SK-N-SH (cell line): ENCODE measurements around the gene LOXHD1. TPM values are rescaled to one million over a fixed set of nuclear protein-coding genes. Genes with fewer than 3 reads are reported as not detected.

Experiments used
- CTCF ChIA-PET: fragments of 300-600, 350-600 bp; formaldehyde crosslinking; extraction: SDS; loops from one replicate; lab custom pipeline; 2021; lab: Yijun Ruan, JAX
- POLR2A ChIA-PET: fragments of 350-600 bp; sonication (Branson Sonifier 250); formaldehyde crosslinking; extraction: SDS; loops from one replicate; lab custom pipeline; 2020; ENCODE audit warnings: antibody characterized with exemption, inconsistent platforms; lab: Yijun Ruan, JAX
- DNase-seq: peaks from one replicate; pipeline ENCODE4 v3.0.0; 2012
- H2AFZ ChIP-seq: fragments of 200-600 bp; sonication (generic); 2 replicates; pipeline ENCODE4 v1.8.1; 2016; ENCODE audit warnings: antibody characterized with exemption, mild to moderate bottlenecking, low read depth
- H3F3A ChIP-seq: fragments of 200-600 bp; sonication (generic); replicated peaks from 2 replicates; pipeline ENCODE3; 2016; ENCODE audit warnings: antibody characterized with exemption, mild to moderate bottlenecking; ENCODE audit not compliant: insufficient read depth
- H3K27ac ChIP-seq, 2 experiments: fragments of 200-500 bp in 1 of 2; fragments of 200-600 bp in 1 of 2; sonication (Bioruptor generic) in 1 of 2; sonication (generic), shearing (Covaris generic) in 1 of 2; 2 replicates each; pipeline versions ENCODE4 v1.5.1 to v1.6.1; 2014 to 2016; ENCODE audit warnings: low read depth in 2 of 2, inconsistent platforms in 1 of 2, low read length in 1 of 2, mild to moderate bottlenecking in 1 of 2, mixed read lengths in 1 of 2
- H3K27me3 ChIP-seq: fragments of 200-600 bp; sonication (generic), shearing (Covaris generic); 2 replicates; pipeline ENCODE4 v1.6.1; 2016; ENCODE audit warnings: mixed run types; ENCODE audit not compliant: insufficient read depth
- H3K36me3 ChIP-seq, 2 experiments: fragments of 200-500 bp in 1 of 2; fragments of 200-600 bp in 1 of 2; sonication (Bioruptor generic) in 1 of 2; sonication (generic) in 1 of 2; replicated peaks in 1 of 2; 2 replicates each; pipeline versions ENCODE3 to v1.5.1; 2014 to 2016; ENCODE audit warnings: low read length in 1 of 2, mild to moderate bottlenecking in 1 of 2; ENCODE audit not compliant: insufficient read depth in 2 of 2, control insufficient read depth in 1 of 2
- H3K4me1 ChIP-seq, 2 experiments: fragments of 200-500 bp in 1 of 2; fragments of 200-600 bp in 1 of 2; sonication (Bioruptor generic) in 1 of 2; sonication (generic), shearing (Covaris generic) in 1 of 2; 2 replicates each; pipeline versions ENCODE4 v1.5.1 to v1.6.1; 2014 to 2016; ENCODE audit warnings: low read depth in 1 of 2, low read length in 1 of 2, mixed run types in 1 of 2; ENCODE audit not compliant: insufficient read depth in 2 of 2, control insufficient read depth in 1 of 2
- H3K4me2 ChIP-seq: fragments of 200-600 bp; sonication (generic), shearing (Covaris generic); 2 replicates; pipeline ENCODE4 v1.6.1; 2017; ENCODE audit warnings: mixed run types
- H3K4me3 ChIP-seq, 2 experiments: fragments of 200-500 bp in 1 of 2; fragments of 200-600 bp in 1 of 2; sonication (Bioruptor generic) in 1 of 2; sonication (generic), shearing (Covaris generic) in 1 of 2; 2 replicates each; pipeline versions ENCODE4 v1.5.1 to v1.8.1; 2014 to 2016; ENCODE audit warnings: low read depth in 2 of 2, inconsistent platforms in 1 of 2, low read length in 1 of 2, mild to moderate bottlenecking in 1 of 2, mixed read lengths in 1 of 2, moderate library complexity in 1 of 2
- H3K79me2 ChIP-seq: fragments of 200-600 bp; sonication (generic); 2 replicates; pipeline ENCODE4 v1.8.1; 2017; ENCODE audit warnings: mild to moderate bottlenecking; ENCODE audit not compliant: insufficient read depth
- H3K9ac ChIP-seq: fragments of 200-600 bp; sonication (generic); 2 replicates; pipeline ENCODE4 v1.6.1; 2017; ENCODE audit warnings: mixed run types
- H3K9me2 ChIP-seq: fragments of 200-600 bp; sonication (generic); 2 replicates; pipeline ENCODE4 v1.6.1; 2017; ENCODE audit warnings: mixed run types
- H3K9me3 ChIP-seq: fragments of 200-600 bp; sonication (generic); 2 replicates; pipeline ENCODE4 v1.6.1; 2017; ENCODE audit warnings: mixed run types, mild to moderate bottlenecking, moderate library complexity
- H4K20me1 ChIP-seq: fragments of 200-600 bp; sonication (generic); 2 replicates; pipeline ENCODE4 v1.6.1; 2017; ENCODE audit warnings: mild to moderate bottlenecking, mixed run types; ENCODE audit not compliant: insufficient read depth
- ELF1 ChIP-seq: IDR thresholded peaks from 2 replicates; pipeline ENCODE4 v1.4.0; 2012
- EZH2phosphoT487 ChIP-seq: fragments of 200-600 bp; sonication (generic); IDR thresholded peaks from 2 replicates; pipeline ENCODE4 v1.6.1; 2017; ENCODE audit warnings: low read depth, mixed run types, mild to moderate bottlenecking, antibody characterized with exemption, moderate library complexity, borderline replicate concordance
- FOXM1 ChIP-seq: IDR thresholded peaks from 2 replicates; pipeline ENCODE4 v1.4.0; 2012; ENCODE audit warnings: low read depth, mild to moderate bottlenecking
- GABPA ChIP-seq: IDR thresholded peaks from 2 replicates; pipeline ENCODE4 v1.4.0; 2012; ENCODE audit warnings: low read depth, mild to moderate bottlenecking
- GATA2 ChIP-seq: sonication (generic); formaldehyde crosslinking; IDR thresholded peaks from 2 replicates; pipeline ENCODE4 v1.5.0; 2020; ENCODE audit warnings: mild to moderate bottlenecking, missing genetic modification reagents
- JUND ChIP-seq: IDR thresholded peaks from 2 replicates; pipeline ENCODE4 v1.4.0; 2012
- MXI1 ChIP-seq: IDR thresholded peaks from 2 replicates; pipeline ENCODE4 v1.6.1; 2012; ENCODE audit warnings: mild to moderate bottlenecking, low read depth, low read length, improper control_type of control experiment
- NFIC ChIP-seq: IDR thresholded peaks from 2 replicates; pipeline ENCODE4 v1.4.0; 2012; ENCODE audit warnings: borderline replicate concordance
- POLR2AphosphoS5 ChIP-seq: IDR thresholded peaks from 2 replicates; pipeline ENCODE4 v1.6.1; 2012; ENCODE audit warnings: low read depth, low read length
- RAD21 ChIP-seq: IDR thresholded peaks from 2 replicates; pipeline ENCODE4 v1.6.1; 2012; ENCODE audit warnings: mild to moderate bottlenecking, low read length
- RCOR1 ChIP-seq: fragments of 150-350 bp; IDR thresholded peaks from 2 replicates; pipeline ENCODE4 v1.6.1; 2017; ENCODE audit warnings: antibody characterized with exemption, low read length
- RFX5 ChIP-seq: IDR thresholded peaks from 2 replicates; pipeline ENCODE4 v1.6.1; 2012; ENCODE audit warnings: mild to moderate bottlenecking, improper control_type of control experiment, low read length
- RXRA ChIP-seq: IDR thresholded peaks from 2 replicates; pipeline ENCODE4 v1.4.0; 2012; ENCODE audit warnings: low read depth, mild to moderate bottlenecking, borderline replicate concordance
- TAF1 ChIP-seq: IDR thresholded peaks from 2 replicates; pipeline ENCODE4 v1.6.1; 2012; ENCODE audit warnings: low read depth, mild to moderate bottlenecking, low read length, moderate library complexity, borderline replicate concordance
- TCF12 ChIP-seq: IDR thresholded peaks from 2 replicates; pipeline ENCODE4 v1.4.0; 2012
- TEAD4 ChIP-seq: IDR thresholded peaks from 2 replicates; pipeline ENCODE4 v1.4.0; 2012; ENCODE audit warnings: mild to moderate bottlenecking, borderline replicate concordance; ENCODE audit not compliant: insufficient read depth
- WGBS: methylation state at CpG from one replicate; pipeline ENCODE4 v1.1.6; 2017; ENCODE audit warnings: low lambda C conversion rate; 5-methylcytosine and 5-hydroxymethylcytosine counted together
- polyA plus RNA-seq, 3 experiments: library from polyadenylated mRNA; depleted of rRNA; stranded (reverse); fragments of >200 nt; gene quantifications; 2 replicates each; pipeline ENCODE4 v1.2.3, GENCODE V29; 2012
- TF ChIP-seq, protein P1 (sequence below): IDR thresholded peaks from 2 replicates; pipeline ENCODE4 v1.4.0; 2012; ENCODE audit warnings: low read depth
- TF ChIP-seq, protein P2 (sequence below): IDR thresholded peaks from 2 replicates; pipeline ENCODE4 v1.6.1; 2012; ENCODE audit warnings: mild to moderate bottlenecking, low read depth, low read length, moderate library complexity
- TF ChIP-seq, protein P3 (sequence below): IDR thresholded peaks from 2 replicates; pipeline ENCODE4; 2012
- TF ChIP-seq, protein P4 (sequence below): fragments of 200-600 bp; sonication (generic); IDR thresholded peaks from 2 replicates; pipeline ENCODE4 v1.6.1; 2017; ENCODE audit warnings: antibody characterized with exemption, mild to moderate bottlenecking, moderate library complexity

The LOXHD1 gene
- polyA plus RNA-seq, 1 of the 3 experiments (the other 2 are of a cell fraction): not detected

DNA sequence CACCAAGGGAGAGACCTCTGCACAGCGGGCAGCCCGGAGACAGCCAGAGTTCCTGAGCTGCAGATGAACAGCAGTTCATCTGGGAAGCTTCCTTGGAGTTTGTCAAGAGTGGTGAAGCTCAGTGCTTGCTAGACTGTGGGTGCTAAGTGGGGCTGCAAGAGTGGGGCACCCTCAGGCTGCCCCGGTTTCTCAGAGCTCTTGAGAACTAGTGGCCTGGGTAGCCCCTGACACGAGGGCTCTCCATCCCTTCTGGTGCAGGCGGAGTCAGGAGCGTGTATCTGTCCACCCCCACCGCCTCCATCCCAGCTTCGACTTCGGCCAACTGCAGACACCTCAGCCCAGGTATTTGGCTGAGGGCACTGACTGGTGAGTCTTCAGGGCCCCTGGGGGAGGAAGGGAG is 222.0 kb downstream of the LOXHD1 start:
- Histone ChIP-seq H3F3A (no peaks in the 10 kb centered on the region), H3K9me3 (no peaks in the 10 kb centered on the region), H3K79me2 (no peaks in the 10 kb centered on the region), H4K20me1 (no peaks in the 10 kb centered on the region), H3K36me3 (no peaks in the 10 kb centered on the region), H3K27me3 (no peaks in the 10 kb centered on the region), H3K4me2 (no peak overlapping the region), H2AFZ (no peak overlapping the region), H3K9me2 (no peaks in the 10 kb centered on the region), H3K4me3 (no peak overlapping the region), H3K9ac (no peak overlapping the region), H3K4me1 (peaks cover 0 to 47% of the 10 kb centered on the region in 2 experiments; a peak in 2 of 4 replicates), H3K27ac (peak overlapping the region in 1 of 2 experiments; percentile 85; a peak in 1 of 4 replicates)
- 82% methylated on average over 6 of the region's 9 CpGs for WGBS
- CTCF ChIA-PET: interaction anchor here (0.9 to 3.2 kb wide), 2 partner anchors 154 to 261 kb away, joined by 3 to 11 read pairs; a partner anchor contains a TSS
- POLR2A ChIA-PET: no interaction called here
- DNase-seq: no peak
- TF ChIP-seq, protein P1, sequence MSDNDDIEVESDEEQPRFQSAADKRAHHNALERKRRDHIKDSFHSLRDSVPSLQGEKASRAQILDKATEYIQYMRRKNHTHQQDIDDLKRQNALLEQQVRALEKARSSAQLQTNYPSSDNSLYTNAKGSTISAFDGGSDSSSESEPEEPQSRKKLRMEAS: no peak
- TF ChIP-seq GATA2 (CRISPR knock-in tag) (no peak), ELF1 (no peak), RAD21 (no peak), FOXM1 (no peak), RXRA (no peak), NFIC (no peak), RCOR1 (no peak), RFX5 (no peak), TEAD4 (no peak), GABPA (no peak), JUND (no peak), MXI1 (no peak), TAF1 (no peak), POLR2AphosphoS5 (no peak), TCF12 (no peak), EZH2phosphoT487 (no peak)
- TF ChIP-seq, protein P2, sequence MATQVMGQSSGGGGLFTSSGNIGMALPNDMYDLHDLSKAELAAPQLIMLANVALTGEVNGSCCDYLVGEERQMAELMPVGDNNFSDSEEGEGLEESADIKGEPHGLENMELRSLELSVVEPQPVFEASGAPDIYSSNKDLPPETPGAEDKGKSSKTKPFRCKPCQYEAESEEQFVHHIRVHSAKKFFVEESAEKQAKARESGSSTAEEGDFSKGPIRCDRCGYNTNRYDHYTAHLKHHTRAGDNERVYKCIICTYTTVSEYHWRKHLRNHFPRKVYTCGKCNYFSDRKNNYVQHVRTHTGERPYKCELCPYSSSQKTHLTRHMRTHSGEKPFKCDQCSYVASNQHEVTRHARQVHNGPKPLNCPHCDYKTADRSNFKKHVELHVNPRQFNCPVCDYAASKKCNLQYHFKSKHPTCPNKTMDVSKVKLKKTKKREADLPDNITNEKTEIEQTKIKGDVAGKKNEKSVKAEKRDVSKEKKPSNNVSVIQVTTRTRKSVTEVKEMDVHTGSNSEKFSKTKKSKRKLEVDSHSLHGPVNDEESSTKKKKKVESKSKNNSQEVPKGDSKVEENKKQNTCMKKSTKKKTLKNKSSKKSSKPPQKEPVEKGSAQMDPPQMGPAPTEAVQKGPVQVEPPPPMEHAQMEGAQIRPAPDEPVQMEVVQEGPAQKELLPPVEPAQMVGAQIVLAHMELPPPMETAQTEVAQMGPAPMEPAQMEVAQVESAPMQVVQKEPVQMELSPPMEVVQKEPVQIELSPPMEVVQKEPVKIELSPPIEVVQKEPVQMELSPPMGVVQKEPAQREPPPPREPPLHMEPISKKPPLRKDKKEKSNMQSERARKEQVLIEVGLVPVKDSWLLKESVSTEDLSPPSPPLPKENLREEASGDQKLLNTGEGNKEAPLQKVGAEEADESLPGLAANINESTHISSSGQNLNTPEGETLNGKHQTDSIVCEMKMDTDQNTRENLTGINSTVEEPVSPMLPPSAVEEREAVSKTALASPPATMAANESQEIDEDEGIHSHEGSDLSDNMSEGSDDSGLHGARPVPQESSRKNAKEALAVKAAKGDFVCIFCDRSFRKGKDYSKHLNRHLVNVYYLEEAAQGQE: no peak
- TF ChIP-seq, protein P3, sequence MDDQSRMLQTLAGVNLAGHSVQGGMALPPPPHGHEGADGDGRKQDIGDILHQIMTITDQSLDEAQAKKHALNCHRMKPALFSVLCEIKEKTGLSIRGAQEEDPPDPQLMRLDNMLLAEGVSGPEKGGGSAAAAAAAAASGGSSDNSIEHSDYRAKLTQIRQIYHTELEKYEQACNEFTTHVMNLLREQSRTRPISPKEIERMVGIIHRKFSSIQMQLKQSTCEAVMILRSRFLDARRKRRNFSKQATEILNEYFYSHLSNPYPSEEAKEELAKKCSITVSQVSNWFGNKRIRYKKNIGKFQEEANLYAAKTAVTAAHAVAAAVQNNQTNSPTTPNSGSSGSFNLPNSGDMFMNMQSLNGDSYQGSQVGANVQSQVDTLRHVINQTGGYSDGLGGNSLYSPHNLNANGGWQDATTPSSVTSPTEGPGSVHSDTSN: no peak
- TF ChIP-seq, protein P4, sequence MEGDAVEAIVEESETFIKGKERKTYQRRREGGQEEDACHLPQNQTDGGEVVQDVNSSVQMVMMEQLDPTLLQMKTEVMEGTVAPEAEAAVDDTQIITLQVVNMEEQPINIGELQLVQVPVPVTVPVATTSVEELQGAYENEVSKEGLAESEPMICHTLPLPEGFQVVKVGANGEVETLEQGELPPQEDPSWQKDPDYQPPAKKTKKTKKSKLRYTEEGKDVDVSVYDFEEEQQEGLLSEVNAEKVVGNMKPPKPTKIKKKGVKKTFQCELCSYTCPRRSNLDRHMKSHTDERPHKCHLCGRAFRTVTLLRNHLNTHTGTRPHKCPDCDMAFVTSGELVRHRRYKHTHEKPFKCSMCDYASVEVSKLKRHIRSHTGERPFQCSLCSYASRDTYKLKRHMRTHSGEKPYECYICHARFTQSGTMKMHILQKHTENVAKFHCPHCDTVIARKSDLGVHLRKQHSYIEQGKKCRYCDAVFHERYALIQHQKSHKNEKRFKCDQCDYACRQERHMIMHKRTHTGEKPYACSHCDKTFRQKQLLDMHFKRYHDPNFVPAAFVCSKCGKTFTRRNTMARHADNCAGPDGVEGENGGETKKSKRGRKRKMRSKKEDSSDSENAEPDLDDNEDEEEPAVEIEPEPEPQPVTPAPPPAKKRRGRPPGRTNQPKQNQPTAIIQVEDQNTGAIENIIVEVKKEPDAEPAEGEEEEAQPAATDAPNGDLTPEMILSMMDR: no peak
